Activated B cell treated with CpG ODN at 0.5 μM for 24 hours (primary cell): ENCODE results near the gene RIN3. TPM values are rescaled to one million over a fixed set of nuclear protein-coding genes. Genes with fewer than 3 reads are reported as not detected.

Source experiments
- ATAC-seq: fragments of 200-7000 bp; cut with Tn5 transposase; one replicate; pipeline ENCODE4 v1.10.0; 2021; ENCODE audit warnings: low read depth, mild to moderate bottlenecking, moderate library complexity
- CTCF ChIA-PET: fragments of 350-600 bp; sonication (Branson Sonifier 250); formaldehyde crosslinking; loops from one replicate; lab custom pipeline; 2021; ENCODE audit warnings: antibody characterized with exemption; lab: Charles Lee
- POLR2A ChIA-PET: fragments of 350-600 bp; sonication (Branson Sonifier 250); formaldehyde crosslinking; loops from one replicate; lab custom pipeline; 2021; ENCODE audit warnings: antibody characterized with exemption; lab: Charles Lee
- DNase-seq: peaks from one replicate; pipeline ENCODE4 v3.0.0; 2022
- H3K27ac Mint-ChIP-seq: one replicate; pipeline ENCODE4 v1.8.0; 2020; ENCODE audit warnings: mixed read lengths
- H3K27me3 Mint-ChIP-seq: one replicate; pipeline ENCODE4 v1.8.0; 2021; ENCODE audit warnings: mixed read lengths
- H3K36me3 Mint-ChIP-seq: one replicate; pipeline ENCODE4 v1.8.0; 2021; ENCODE audit warnings: low read depth, mixed read lengths
- H3K4me1 Mint-ChIP-seq: one replicate; pipeline ENCODE4 v1.8.0; 2021; ENCODE audit warnings: mixed read lengths
- H3K4me3 Mint-ChIP-seq: one replicate; pipeline ENCODE4 v1.8.0; 2020; ENCODE audit warnings: mild to moderate bottlenecking, mixed read lengths
- H3K9me3 Mint-ChIP-seq: one replicate; pipeline ENCODE4 v1.8.0; 2020; ENCODE audit warnings: mixed read lengths
- intact Hi-C: fragments of 100-400 bp; cut with micrococcal nuclease; formaldehyde crosslinking; loops from one replicate; pipeline ENCODE4 v1.15.1; 2024
- total RNA-seq: library from RNA; stranded (reverse); gene quantifications from 2 replicates; pipeline ENCODE4 v1.2.3, GENCODE V29; 2022
- TF ChIP-seq, protein P1 (sequence below): fragments of 200-600 bp; IDR thresholded peaks from one replicate; pipeline ENCODE4 v1.8.0; 2022; ENCODE audit warnings: antibody characterized with exemption, mild to moderate bottlenecking

Gene RIN3
- total RNA-seq, 1 donor from 2014 or later: 62.6 TPM

DNA sequence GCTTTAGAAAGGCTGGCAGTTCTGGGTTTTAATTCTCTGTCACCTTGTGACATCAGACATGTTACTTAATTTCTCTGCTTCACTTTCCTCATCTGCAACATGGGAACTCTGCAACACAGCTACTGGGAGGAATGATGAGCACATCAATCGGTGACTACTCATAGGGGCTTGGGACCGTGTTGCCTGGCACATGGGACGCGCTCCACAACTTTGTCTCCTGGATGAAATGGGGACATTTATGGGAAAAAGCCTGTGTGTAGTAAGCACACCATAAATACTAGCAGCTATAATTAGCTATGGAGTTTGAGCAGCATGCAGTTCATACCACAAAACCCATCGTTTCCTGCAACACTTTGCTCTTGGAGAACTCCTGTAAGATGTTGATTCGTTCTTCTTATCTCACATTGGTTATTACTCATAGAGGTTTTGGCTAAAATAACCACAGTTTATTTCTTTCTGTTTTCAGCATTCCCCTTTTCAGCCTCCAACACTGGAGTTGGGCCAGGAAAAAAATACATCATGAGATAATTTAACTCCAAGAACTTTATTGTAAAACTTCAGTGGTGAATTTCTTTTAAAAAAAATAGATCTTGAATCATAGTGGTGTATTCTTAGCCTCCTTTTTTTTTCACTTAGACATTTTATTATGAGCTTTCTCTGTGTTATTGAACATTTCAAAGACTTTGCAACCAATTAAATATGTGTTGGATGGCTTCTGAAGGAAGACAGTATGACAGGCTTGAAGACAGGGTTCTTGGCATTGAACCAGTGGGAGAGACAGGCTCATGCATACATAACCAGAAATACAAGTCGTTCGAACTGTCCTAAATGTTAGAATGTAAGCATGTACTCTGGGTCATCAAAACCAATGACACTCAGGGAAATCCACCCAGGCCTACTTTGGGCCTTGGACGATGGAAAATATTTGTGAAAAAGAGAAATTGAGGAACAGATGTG lies 72.7 kb downstream of the RIN3 start:
- ChIA-PET CTCF (interaction anchor here (1.1 to 5.0 kb wide), 7 partner anchors 9 to 100 kb away, joined by 3 to 61 read pairs (median 4); no protein-coding TSS in a partner anchor), POLR2A (interaction anchor here (0.8 to 1.3 kb wide), 4 partner anchors 9 to 66 kb away, joined by 3 to 7 read pairs (median 4); no protein-coding TSS in a partner anchor)
- Mint-ChIP-seq H3K4me3 (peak overlapping the region; percentile 29), H3K4me1 (peaks cover 79% of the 10 kb centered on the region), H3K27me3 (no peaks in the 10 kb centered on the region), H3K27ac (no peak overlapping the region), H3K36me3 (peaks cover 5% of the 10 kb centered on the region), H3K9me3 (peaks cover 4% of the 10 kb centered on the region)
- ATAC-seq (no peak), DNase-seq (no peak)
- TF ChIP-seq, protein P1, sequence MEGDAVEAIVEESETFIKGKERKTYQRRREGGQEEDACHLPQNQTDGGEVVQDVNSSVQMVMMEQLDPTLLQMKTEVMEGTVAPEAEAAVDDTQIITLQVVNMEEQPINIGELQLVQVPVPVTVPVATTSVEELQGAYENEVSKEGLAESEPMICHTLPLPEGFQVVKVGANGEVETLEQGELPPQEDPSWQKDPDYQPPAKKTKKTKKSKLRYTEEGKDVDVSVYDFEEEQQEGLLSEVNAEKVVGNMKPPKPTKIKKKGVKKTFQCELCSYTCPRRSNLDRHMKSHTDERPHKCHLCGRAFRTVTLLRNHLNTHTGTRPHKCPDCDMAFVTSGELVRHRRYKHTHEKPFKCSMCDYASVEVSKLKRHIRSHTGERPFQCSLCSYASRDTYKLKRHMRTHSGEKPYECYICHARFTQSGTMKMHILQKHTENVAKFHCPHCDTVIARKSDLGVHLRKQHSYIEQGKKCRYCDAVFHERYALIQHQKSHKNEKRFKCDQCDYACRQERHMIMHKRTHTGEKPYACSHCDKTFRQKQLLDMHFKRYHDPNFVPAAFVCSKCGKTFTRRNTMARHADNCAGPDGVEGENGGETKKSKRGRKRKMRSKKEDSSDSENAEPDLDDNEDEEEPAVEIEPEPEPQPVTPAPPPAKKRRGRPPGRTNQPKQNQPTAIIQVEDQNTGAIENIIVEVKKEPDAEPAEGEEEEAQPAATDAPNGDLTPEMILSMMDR: no peak
- intact Hi-C loops: no loop called here

GRCh38 chr14:92586963-92587699 lies 73.5 kb downstream of the RIN3 start:
- ATAC-seq (no peak), DNase-seq (no peak)
- TF ChIP-seq, protein P1: no peak
- CTCF ChIA-PET: interaction anchor here (1.1 to 5.0 kb wide), 7 partner anchors 10 to 95 kb away, joined by 3 to 61 read pairs (median 3); no protein-coding TSS in a partner anchor
- H3K4me1 Mint-ChIP-seq: peaks cover 78% of the 10 kb centered on the region
- no peak overlapping the region for H3K27ac Mint-ChIP-seq
- H3K9me3 Mint-ChIP-seq: peaks cover 4% of the 10 kb centered on the region
- intact Hi-C loops: no loop called here
- no peaks in the 10 kb centered on the region for H3K27me3 Mint-ChIP-seq
- H3K4me3 Mint-ChIP-seq: no peak overlapping the region
- POLR2A ChIA-PET: interaction anchor here (0.6 to 1.0 kb wide), 3 partner anchors 14 to 28 kb away, joined by 3 to 10 read pairs (median 5); no protein-coding TSS in a partner anchor
- peaks cover 7% of the 10 kb centered on the region for H3K36me3 Mint-ChIP-seq

GRCh38 chr14:92587700-92588085 lies 74.1 kb downstream of the RIN3 start:
- intact Hi-C loops: loop anchor here (2.0 kb wide), 2 partner anchors 27 to 63 kb away; no protein-coding TSS in a partner anchor
- no peaks in the 10 kb centered on the region for H3K27me3 Mint-ChIP-seq
- peaks cover 73% of the 10 kb centered on the region for H3K4me1 Mint-ChIP-seq
- H3K9me3 Mint-ChIP-seq: peaks cover 3% of the 10 kb centered on the region
- ChIA-PET CTCF (interaction anchor here (1.1 to 5.0 kb wide), 6 partner anchors 10 to 99 kb away, joined by 3 to 61 read pairs (median 9); no protein-coding TSS in a partner anchor), POLR2A (interaction anchor here (0.6 to 0.7 kb wide), 2 partner anchors 19 to 27 kb away, joined by 5 to 10 read pairs; no protein-coding TSS in a partner anchor)
- H3K4me3 Mint-ChIP-seq: no peak overlapping the region
- ATAC-seq: no peak
- H3K36me3 Mint-ChIP-seq: peaks cover 5% of the 10 kb centered on the region
- H3K27ac Mint-ChIP-seq: no peak overlapping the region
- DNase-seq: no peak
- TF ChIP-seq, protein P1: no peak

DNA sequence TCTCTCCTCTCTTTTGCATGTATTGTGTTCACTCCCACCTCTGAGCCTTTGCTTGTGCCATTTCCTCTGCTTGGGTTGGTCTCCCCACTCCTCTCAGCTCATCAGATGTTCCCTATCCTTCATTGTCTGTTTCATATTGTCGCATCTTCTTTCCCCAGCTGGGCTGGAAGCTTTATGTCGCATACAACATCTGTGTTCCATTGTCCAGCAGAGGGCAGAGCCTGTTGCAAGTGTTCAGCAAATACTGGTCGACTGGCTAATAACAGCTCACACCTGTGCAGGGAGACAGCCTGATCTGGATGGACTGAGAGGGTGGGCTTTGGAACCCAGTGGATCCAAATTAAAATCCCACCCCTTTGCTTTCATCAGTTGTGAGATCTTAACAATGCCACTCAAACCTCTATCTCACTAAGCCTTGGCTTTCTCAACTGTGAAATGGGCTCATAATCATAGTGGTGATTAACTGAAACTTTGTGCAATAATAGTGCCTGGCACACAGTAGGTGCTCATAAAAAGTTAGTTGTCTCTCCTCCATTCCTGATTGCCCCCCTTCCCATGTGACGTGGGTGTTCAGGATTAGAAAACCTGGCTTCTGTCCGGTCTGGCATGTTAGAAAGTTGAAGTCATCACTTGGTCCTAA lies 75.8 kb downstream of the RIN3 start:
- Mint-ChIP-seq H3K4me1 (peaks cover 60% of the 10 kb centered on the region), H3K36me3 (peaks cover 1% of the 10 kb centered on the region), H3K27ac (no peak overlapping the region), H3K4me3 (no peak overlapping the region), H3K9me3 (no peaks in the 10 kb centered on the region), H3K27me3 (no peaks in the 10 kb centered on the region)
- CTCF ChIA-PET: interaction anchor here (0.5 to 5.0 kb wide), 24 partner anchors 9 to 1071 kb away, joined by 3 to 61 read pairs (median 4); no protein-coding TSS in a partner anchor
- TF ChIP-seq, protein P1: no peak
- DNase-seq: no peak
- intact Hi-C loops: loop anchor here (1.0 to 2.0 kb wide), 4 partner anchors 25 to 92 kb away; no protein-coding TSS in a partner anchor
- POLR2A ChIA-PET: interaction anchor here (0.7 to 1.8 kb wide), 6 partner anchors 24 to 91 kb away, joined by 3 to 9 read pairs (median 4); no protein-coding TSS in a partner anchor
- ATAC-seq: peak; percentile 76
